Globus pallidus (tissue), 1 donor: ENCODE results near the gene SBK3.
A peak's percentile ranks its signal among the peaks of the same experiment; 100 is the strongest.
"Not testable (repeated sequence)": the region's sequence is repeated elsewhere in the genome, so short reads cannot be mapped to it uniquely, and the experiment has no call there.

Experiments
- DNase-seq: peaks from one replicate; pipeline ENCODE4 v3.0.0-alpha.2; 2015; ENCODE audit warnings: low spot score

SBK3 gene

DNA sequence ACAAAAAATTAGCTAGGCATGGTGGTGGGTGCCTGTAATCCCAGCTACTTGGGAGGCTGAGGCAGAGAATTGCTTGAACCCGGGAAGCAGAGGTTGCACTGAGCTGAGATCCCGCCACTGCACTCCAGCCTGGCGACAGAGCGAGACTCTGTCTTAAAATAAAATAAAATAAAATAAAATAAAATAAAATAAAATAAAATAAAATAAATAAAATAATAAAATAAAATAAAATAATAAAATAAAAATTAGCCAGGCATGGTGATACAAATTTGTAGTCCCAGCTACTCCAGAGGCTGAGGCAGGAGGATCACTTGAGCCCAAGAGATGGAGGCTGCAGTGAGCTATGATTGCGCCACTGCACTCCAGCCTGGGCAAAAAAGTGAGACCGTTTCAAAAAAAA lies 28.6 kb upstream of the SBK3 start:
- not testable (repeated sequence) for DNase-seq

DNA sequence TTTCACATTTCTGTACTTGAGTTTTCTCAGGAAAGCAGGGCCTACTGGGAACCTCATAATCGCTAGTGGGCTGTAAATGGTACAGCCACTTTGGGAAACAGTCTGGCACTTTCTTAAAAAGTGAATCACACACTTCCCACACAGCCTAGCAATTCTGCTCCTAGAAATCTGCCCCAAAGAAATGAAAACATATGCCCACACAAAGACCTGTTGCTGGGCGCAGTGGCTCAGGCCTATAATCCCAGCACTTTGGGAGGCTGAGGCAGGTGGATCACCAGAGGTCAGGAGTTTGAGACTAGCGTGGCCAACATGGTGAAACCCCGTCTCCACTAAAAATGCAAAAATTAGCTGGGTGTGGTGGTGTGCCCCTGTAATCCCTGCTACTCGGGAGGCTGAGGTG lies 24.1 kb upstream of the SBK3 start:
- not testable (repeated sequence) for DNase-seq

DNA sequence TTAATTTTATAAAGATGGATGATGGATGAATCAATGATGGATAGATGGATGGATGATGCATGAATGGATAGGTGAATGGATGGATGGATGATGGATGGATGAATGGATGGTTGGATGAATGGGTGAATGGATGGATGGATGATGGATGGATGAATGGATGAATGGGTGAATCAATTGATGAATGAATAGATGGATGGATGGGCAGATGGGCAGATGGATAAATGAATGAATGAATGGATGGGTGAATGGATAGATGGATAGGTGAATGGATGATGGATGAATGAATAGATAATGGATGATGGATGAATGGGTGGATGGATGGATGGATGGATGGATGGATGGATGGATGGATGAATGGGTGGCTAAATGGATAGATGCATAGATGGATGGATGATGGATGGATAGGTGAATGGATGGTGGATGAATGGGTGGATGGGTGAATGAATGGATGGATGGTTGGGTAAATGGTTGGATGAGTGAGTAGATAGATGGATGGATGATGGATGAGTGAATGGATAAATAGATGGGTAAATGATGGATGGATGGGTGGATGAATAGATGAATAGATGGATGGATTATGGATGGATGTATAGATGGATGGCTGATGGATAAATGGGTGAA lies 22.5 kb upstream of the SBK3 start:
- DNase-seq, result no peak

DNA sequence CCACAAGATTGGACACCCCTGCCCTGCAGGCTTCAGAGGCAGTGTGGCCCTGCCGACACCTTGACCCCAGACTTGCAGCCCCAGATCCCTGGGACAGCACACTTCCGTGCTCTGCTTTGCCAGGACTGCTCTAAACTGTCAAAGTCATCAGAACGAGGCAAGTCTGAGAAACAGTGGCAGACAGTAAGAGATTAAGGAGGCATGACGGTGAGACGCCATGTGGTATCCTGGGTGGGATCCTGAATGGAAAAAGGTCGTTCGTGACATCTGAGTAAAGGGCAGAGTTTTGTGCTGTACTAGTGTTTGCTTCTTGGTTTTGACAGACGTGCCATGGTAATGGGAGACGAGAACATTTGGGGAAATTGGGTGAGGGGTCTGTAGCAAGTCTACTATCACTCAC lies 21.5 kb upstream of the SBK3 start:
- DNase-seq, result no peak

DNA sequence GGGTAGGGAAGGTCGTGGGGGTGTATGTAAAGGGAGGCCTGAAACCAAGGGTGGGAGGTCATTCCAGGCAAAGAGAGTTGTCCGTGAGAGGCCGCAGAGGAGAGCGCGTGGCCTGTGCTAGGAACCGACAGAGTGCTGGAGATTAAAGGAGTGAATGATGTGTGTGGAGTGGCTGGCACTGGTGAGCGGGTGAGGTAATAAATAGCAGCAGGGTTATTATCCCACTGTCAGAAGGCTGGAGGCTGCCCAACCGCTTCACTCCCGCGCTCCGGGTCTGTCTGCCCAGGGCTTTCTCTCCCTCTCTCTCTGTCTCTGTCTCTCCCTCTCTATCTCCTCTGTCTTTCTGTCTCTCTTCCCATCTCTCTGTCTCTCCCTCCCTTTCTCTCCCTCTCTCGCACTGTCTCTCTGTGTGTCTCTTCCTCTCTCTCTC lies 17.9 kb upstream of the SBK3 start:
- DNase-seq, result no peak

DNA sequence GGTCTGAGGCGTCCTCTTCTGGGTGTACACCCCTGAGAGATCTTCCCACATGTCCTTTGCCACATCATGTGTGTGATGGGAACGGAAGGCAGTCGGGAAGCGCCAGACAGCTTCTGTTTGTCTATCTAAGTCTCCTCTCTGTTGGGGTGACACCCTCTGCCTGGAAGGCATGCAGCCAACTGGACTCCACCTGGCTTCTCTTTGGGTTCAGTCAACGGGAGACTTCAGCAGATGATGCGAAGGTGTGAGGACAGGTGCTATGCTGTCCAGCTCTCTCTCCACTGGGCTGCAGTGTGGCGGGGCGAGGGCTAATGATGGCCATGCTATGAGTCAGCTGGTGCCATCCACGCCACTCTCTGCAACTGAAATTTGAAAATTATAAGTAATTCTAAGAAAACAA lies 14.3 kb upstream of the SBK3 start:
- no peak for DNase-seq

DNA sequence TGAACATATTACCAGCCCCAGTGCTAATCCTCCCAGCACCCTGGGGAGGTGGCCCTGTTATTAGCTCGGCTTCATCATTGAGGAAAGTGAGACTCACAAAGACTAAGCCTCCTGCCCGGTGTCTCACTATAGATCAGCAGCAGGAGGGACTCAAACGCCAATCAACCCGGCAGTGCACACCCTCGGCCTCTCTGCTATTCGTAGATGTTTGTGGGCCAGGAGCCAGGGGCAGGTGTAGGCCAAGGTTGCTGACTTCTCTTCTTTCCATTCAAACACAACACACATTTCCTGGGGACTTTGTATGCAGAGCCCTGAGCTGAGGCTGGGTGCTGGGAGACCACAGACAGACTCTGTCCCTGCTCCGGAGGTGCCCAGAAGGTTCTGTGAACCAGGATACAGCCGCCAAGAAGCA lies 9.4 kb upstream of the SBK3 start:
- DNase-seq, result no peak

DNA sequence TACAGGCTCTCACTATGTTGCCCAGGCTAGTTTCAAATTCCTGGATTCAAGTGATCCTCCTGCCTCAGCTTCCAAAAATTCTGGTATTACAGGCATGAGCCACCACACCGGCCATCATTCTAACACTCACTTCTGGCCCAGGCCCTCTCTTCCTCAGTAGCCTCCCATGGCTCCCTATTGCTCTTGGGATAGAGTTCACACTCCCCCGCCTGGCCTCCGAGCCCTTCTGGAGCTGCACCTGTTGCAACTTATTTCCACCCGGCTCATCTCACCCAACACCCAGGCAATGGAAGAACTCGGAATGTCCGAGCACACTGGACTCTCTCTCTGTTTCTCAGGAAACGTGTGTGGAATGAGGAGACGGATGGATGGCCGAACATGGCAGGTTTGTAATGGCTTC lies 9.0 kb upstream of the SBK3 start:
- no peak for DNase-seq

DNA sequence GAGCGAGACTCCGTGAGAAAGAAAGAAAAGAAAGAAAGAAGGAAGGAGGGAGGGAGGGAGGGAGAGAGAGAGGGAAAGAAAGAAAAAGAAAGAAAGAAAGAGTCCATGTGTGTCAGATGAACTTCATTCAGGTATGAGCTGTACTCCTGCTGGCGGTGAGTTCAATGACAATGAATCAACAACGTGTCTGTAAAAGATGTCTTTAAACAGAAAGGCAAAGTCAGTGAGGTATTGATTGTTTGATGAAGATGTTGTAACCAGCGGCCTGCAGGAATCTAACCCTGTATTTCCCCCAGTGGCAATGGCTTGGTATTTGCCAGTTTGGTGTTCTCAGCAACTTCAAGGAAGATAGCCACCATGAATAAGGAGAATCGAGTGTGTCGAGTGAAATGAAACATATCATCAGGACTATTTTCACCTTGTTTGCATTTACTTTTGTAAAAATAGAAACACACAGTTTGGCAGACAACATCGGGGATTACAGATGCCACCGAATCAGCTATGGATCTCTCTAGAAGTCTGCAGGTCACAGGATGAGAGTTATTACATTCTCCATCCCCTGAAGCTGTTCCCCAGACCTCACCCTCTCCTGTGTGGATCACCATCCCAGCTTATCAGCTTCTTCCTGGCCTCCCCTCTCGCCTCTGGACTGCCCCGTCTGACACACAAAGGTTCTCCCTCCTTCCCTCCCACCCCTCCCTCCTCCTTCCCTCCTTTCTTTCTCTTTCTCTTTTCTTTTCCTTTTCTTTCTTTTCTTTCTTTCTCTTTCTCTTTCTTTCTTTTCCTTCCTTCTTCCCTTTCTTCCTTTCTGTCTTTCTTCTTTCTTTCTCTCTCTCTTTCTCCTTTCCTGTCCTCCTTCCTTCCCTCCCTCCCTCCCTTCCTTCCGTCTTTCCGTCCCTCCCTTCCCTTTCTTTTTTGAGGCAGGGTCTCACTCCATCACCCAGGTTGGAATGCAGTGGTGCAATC lies 8.2 kb upstream of the SBK3 start:
- DNase-seq, result no peak

DNA sequence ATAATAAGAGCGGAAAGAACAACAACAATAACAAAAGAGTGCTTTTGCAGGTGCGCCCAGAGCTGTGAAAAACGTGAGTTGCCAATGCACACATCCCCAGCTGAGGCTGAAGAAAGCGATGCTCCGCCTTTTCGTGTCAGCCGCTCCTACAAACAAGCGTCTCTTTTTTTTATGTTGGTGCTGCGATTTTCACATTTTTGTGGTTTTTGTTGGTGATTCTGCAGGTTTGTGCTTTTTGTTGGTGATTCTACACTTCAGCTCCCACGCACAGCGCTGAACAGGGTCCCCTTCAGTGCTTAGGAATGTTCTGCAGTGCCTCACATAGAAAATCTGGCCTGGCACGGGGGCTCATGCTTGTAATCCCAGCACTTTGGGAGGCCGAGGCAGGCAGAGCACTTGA lies 7.3 kb upstream of the SBK3 start:
- DNase-seq, result no peak

DNA sequence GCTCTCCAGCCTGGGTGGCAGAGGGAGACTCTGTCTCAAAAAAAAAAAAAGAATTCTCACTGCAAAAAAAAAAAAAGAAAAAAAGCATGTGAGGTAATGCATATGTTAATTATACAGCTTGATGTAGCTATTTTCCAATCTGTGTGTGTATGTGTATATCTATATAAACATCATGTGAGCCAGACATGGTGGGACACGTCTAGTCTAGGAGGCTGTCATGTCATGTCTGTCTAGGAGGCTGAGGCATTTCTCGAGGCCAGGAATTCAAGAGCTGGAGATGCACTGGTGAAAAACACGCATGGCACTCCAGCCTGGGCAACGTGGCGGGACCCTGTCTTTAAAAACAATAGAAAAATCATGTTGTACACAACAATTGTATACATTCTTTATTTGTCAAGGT lies 6.9 kb upstream of the SBK3 start:
- no peak for DNase-seq

DNA sequence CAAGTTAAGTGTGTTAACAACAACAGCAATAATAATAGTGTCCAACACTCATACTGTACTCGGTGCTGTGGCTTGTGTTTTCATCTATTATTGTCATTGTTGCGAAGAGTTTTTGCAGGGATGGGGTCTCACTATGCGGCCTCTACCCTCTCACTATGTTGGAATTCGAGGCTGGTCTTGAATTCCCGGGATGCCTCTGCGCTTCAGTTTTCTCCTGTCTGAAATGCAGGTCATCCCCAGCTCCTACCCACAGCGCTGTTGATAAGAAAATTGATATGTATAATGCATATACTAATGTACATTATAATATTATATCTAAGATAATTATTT lies 4.9 kb upstream of the SBK3 start:
- DNase-seq, result no peak

DNA sequence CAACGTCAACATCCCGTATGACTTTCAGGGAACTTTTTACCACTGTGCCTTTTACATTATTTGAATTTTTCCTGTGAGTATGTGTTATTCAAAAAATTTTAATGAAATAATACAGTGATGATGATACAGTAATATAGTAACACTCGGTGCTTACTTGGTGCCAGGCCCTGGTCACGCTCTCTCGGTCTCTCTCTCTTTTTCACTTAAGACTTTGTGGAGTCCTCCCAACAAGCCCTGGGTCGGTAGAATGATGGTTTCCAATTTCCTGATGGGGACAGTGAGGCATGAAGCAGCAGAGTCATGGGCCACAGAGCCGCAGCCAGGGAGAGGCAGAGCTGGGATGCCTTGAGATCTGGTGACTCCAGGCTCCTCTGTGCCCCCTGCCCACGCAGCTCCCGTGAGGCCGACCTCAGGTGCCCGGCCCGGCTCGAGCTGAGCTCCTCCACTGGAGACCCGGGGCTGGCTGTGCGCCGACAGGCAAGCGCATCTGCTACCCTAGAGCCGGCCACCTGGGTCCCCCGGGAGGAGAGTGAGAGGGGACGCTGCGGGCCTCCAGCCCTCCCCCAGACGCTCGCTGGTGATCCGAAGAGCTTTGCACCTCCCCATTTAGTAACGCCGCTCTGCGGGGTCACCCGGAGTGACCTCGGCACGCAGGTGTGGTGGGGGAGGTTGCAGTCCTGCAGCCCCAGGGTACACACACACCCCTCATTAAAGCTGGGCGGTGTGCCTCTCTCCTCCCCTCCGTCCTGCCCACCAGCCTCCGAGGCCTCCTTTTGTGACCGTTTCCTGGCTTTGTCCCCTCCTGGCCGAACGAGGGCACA lies 4.4 kb upstream of the SBK3 start:
- no peak for DNase-seq

DNA sequence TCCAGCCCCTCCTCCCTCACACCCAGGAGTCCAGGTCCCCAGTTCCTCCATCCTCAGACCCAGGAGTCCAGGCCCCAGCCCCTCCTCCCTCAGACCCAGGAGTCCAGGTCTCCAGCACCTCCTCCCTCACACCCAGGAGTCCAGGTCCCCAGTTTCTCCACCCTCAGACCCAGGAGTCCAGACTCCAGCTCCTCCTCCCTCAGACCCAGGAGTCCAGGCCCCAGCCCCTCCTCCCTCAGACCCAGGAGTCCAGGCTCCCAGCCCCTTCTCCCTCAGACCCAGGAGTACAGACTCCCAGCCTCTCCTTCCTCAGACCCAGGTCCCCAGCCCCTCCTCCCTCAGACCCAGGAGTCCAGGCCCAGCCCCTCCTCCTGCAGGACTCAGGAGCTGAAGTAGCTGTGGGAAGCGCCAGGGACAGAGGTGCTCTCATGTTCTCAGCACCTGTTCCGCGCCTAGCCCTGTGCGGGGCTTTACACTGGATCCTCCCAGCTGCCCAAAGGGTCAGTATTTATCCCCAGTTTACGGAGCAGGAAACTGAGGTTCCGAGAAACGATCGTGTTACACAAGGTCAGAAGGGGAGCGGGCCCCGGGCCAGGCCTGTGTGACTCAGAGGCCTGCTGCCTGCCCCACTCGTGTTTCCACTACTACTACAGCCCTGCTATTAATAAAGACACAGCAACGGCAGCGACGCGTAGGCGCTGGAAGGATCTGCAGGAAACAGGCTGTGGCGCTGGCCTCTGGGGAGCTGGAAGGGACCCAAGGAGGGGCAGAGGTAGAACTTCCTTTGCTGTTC lies 1.7 kb upstream of the SBK3 start:
- peak; percentile 3 for DNase-seq

DNA sequence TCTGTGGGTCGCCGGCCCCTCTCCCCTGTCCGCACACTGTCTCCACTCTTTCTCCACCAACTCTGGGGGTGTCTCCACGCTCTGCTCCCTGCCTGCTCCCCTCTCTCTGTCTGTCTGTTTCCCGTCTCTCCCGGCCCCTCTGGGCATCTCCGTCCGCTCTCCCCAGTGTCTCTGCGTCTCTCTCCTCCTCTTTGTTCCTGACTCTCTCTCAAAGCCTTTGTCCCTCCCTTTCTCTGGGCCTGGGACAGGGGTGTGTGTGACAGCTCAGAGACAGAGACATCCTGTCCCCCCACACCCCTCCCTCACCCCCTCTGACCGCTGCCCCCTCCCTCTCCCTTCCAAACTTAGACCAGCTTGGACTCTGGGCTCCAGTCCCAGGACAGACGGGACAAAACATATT lies 668 bp upstream of the SBK3 start:
- DNase-seq, result no peak

DNA sequence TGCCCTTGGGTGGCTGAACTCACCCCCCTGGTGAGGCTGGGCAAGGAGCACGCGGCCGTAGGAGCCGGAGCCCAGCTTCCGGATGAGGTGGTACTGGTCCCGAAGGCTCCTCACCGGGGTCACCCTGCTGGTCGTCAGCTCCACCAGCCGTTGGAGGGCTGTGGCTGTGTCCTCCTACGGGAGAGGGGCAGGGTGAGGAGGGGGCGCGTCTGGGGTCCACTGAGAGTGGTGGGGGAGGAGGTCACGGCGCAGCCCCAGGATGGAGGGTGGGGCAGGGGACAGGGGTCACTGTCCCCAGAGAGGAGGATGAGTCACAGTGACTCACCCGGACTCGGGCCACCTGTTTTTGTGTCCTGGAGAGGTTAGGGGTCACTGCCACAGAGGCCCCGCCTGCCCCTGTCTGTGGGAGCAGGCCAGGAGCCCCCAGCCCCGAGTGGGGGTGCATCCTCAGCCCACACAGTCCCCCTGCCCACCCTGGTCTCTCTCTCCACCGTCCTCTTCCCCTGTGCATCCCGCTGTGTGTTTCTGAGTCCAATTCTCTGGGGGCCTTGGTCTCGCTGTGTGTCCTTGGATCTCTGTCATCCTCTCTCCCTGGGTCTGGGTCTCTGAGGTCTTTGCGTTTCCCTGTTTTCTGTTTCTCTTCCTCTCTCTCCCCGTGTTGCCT lies 435 bp downstream of the SBK3 start:
- no peak for DNase-seq

DNA sequence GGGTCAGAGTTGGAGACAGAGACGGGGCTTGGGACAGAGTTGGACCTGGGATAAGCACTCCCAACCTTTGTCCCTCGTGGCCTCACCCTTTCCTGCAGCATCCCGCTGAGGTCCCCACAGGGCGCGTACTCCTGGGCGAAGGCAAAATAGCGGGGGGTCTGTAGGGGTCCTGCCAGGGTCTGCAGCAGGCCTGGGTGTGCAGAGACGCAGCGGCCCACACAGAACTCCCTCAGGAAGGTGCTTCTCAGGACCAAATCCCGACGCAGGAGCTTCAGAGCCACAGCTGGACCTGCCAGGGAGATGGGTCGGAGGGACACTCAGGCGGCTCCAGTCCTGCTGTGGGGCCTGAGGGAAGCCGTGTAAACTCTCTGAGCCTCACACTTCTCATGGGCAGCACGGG lies 1.3 kb downstream of the SBK3 start:
- DNase-seq, result no peak

DNA sequence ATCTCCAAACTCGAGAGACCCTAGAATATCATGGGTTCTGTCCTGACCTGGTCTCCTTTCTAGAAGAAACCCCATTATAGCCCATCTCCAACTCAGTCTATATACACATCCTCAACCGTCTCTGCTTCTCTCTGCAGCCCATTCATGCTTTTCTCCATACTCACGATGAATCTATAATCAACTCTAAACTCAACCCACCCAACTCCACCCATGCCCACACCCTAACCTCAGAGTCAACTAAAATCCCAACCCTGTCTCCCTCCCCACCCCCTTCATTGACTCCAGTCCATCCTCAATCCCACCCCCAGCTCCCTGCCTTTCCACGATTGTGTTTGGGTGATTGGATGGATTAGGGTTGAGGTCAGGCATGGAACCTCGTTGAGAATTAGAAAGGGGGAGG lies 1.8 kb downstream of the SBK3 start:
- no peak for DNase-seq

DNA sequence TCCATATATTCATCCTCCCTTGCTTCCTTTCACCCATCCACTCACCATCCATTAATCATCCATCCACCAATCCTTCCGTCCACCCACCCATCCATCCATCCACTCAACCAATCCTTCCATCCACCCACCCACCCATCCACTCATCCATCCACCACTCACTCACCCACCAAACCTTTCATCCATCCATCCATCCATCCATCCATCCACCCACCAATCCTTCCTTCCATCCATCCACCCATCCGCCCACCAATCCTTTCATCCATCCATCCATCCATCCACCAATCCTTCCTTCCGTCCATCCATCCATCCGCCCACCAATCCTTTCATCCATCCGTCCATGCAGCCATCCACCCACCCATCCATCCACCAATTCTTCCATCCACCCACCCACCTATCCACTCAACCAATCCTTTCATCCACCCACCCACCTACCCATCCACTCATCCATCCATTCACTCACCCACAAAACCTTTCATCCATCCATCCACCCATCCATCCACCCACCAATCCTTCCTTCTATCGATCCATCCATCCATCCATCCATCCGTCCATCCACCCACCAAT lies 3.0 kb downstream of the SBK3 start:
- DNase-seq, result no peak

DNA sequence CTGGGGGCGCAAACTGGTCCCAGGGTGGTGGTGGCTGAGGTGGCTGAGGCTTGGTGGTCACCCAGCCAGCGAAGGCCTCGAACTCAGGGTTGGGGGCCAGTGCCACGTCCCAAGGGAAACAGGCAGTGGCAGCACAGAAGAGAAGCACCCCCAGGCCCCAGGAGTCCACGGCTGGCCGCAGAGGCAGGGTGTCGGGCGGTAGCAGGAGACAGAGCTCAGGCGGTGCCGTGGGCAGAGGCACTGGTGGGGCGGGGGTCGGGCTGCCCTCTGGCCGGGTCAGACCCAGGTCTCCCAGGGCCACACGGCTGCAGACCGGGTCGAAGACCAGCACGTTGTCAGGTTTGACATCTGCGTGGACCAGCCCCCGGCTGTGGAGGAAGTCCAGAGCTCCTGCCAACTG lies 4.3 kb downstream of the SBK3 start:
- DNase-seq, result no peak

DNA sequence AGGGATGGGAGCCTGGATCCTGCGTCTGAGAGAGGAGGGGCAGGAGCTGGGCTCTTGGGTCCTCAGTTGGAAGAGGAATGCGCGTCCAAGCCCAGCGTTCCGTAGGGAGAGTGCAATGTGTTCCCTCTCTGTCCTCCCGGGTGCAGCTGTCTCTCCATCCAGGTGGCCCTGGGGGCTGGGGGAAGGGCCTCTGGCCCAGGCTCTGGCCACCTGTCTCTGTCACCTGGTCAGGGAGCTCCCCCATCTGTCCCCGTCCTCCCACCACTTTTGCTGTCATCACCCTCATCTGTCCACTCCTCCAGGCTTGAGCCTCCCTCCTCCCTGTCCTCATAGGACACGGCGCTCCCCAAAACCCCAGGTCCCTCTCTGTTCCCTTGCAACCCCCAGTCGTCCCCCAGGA lies 4.7 kb downstream of the SBK3 start:
- DNase-seq, result no peak
